Psoas muscle (tissue), 8 donors: ENCODE results near the gene HDAC5. TPM values are rescaled to one million over a fixed set of nuclear protein-coding genes. Genes with fewer than 3 reads are reported as not detected.
"Not testable (repeated sequence)": the region's sequence is repeated elsewhere in the genome, so short reads cannot be mapped to it uniquely, and the experiment has no call there.

ENCODE experiments used
- ATAC-seq, 4 donors: fragments of 200-7000 bp; cut with Tn5 transposase; one replicate each; pipeline ENCODE4 v1.9.1; 2020; ENCODE audit warnings: moderate library complexity in 3 of 4, mild to moderate bottlenecking in 2 of 4
- DNase-seq, 2 donors: peaks; one replicate each; pipeline ENCODE4 v3.0.0-alpha.2; 2020
- H3K27ac ChIP-seq: fragments of 200-600 bp; one replicate; pipeline ENCODE4 v1.8.0; 2022
- H3K27me3 ChIP-seq, 3 donors: fragments of 200-600 bp in 1 of 3; one replicate each; pipeline versions ENCODE4 v1.6.1 to v1.8.0; 2013 to 2022; ENCODE audit warnings: low read length in 2 of 3, mild to moderate bottlenecking in 2 of 3, moderate library complexity in 1 of 3; ENCODE audit not compliant: insufficient read depth in 3 of 3
- H3K36me3 ChIP-seq, 2 donors: fragments of 200-600 bp in 1 of 2; one replicate each; pipeline versions ENCODE4 v1.6.1 to v1.8.0; 2013 to 2022; ENCODE audit warnings: low read depth in 1 of 2, mild to moderate bottlenecking in 1 of 2, moderate library complexity in 1 of 2; ENCODE audit not compliant: insufficient read depth in 1 of 2
- H3K4me1 ChIP-seq: fragments of 200-600 bp; one replicate; pipeline ENCODE4 v1.8.0; 2022
- H3K4me3 ChIP-seq: fragments of 200-600 bp; one replicate; pipeline ENCODE4 v1.8.0; 2022; ENCODE audit warnings: mild to moderate bottlenecking
- H3K9me3 ChIP-seq: fragments of 200-600 bp; one replicate; pipeline ENCODE4 v1.8.0; 2022
- WGBS, 3 donors: extraction: QIAGEN DNeasy Blood & Tissue Kit; methylation state at CpG; one replicate each; pipeline versions ENCODE4 v1.1.6 to v1.1.7; 2013; 5-methylcytosine and 5-hydroxymethylcytosine counted together
- intact Hi-C, 2 donors: fragments of 100-400 bp; cut with DNase I; formaldehyde crosslinking; loops; one replicate each; pipeline versions ENCODE4 v1.11.0 to v1.14.2; 2022
- polyA plus RNA-seq, 3 donors: library from polyadenylated mRNA; stranded (reverse); fragments of 200-250 nt; gene quantifications; one replicate each; pipeline ENCODE4 v1.2.3, GENCODE V29; 2013
- total RNA-seq, 4 donors: library from RNA; stranded (reverse); fragmentation: NEBNext Ultra II Directional in 2 of 4; extraction: Animal tissue kit (Norgen Biotek cat#: 25700) in 2 of 4; gene quantifications; one replicate each; pipeline versions ENCODE4 v1.2.1 to v1.2.4, GENCODE V29; 2021 to 2023
- TF ChIP-seq, protein P1 (sequence below): fragments of 200-600 bp; IDR thresholded peaks from one replicate; pipeline ENCODE4 v1.8.0; 2022; ENCODE audit warnings: antibody characterized with exemption
- donor health status: healthy with polysubstance abuse.
- donor health status: DM: no; HTN: no; CAD: no; lungs with moderate emphysema.
- donor health status: Bipolar disorder and iron deficiency.
- donor health status: healthy.
- donor health status: DM: yes; HTN: yes; CAD: no.
- donor health status: DM: no; HTN: no; CAD: no.
- donor health status: DM: no; HTN: no; CAD: no.
- donor health status: DM: yes; HTN: yes; CAD: no.

HDAC5 gene
- total and polyA plus RNA-seq, 7 donors, result 8.8 to 75.6 (median 35.8) TPM

DNA sequence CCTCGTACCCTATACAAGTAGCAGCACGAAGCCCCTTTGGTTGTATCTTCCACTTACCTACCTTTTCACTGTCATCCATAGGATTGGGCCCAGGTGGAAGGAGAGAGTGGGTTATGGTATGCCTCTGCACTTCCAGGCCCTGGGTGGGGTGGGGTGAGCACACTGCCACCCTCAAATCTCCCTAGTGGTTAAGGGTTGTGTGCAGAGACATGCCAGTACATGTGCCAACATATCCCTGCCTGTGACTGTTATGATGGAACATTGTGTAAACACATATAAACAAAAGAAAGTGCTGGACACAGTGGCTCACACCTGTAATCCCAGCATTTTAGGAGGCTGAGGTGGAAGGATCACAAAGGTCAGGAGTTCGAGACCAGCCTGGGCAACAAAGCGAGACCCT lies 29.4 kb upstream of the HDAC5 start:
- no peaks in the 10 kb centered on the region for H3K27me3 ChIP-seq
- ATAC-seq, result no peak
- no peaks in the 10 kb centered on the region for H3K9me3 ChIP-seq
- intact Hi-C loops, result no loop called here
- no peak for DNase-seq
- H3K4me1 ChIP-seq, result peaks cover 3% of the 10 kb centered on the region
- TF ChIP-seq, protein P1, sequence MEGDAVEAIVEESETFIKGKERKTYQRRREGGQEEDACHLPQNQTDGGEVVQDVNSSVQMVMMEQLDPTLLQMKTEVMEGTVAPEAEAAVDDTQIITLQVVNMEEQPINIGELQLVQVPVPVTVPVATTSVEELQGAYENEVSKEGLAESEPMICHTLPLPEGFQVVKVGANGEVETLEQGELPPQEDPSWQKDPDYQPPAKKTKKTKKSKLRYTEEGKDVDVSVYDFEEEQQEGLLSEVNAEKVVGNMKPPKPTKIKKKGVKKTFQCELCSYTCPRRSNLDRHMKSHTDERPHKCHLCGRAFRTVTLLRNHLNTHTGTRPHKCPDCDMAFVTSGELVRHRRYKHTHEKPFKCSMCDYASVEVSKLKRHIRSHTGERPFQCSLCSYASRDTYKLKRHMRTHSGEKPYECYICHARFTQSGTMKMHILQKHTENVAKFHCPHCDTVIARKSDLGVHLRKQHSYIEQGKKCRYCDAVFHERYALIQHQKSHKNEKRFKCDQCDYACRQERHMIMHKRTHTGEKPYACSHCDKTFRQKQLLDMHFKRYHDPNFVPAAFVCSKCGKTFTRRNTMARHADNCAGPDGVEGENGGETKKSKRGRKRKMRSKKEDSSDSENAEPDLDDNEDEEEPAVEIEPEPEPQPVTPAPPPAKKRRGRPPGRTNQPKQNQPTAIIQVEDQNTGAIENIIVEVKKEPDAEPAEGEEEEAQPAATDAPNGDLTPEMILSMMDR, result no peak
- no peaks in the 10 kb centered on the region for H3K36me3 ChIP-seq
- 97 to 100% (median 98%) methylated on average over 4 of the region's 4 CpGs for WGBS, 3 donors
- no peak overlapping the region for H3K4me3 ChIP-seq
- no peak overlapping the region for H3K27ac ChIP-seq

DNA sequence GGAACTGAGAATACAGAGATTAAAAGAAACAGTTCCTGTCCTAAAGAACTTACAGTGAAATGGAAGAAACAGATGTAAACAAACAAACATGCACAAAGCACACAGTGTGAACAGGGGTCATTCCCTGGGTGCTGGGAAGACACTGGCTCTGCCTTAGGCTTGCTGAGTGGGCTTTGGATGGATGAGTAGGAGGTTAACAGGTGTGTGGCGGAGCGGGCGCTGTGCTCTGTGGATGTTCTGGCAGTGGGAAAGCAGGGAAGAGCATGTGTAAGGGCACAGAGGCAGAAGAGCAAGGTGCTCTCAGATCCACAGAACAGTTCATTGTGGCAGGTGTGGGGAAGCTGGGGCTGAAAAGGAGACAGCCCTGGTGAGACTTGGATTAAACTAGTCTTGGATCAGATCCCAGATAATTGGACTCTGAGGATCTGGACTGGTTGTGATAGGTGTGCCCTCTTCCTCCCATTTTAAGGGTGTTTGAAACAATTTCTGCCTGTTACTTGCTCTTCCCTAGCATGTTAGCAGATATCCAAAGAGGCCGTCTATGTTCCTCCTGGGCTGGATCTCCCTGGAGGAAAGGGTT lies 26.4 kb upstream of the HDAC5 start:
- Histone ChIP-seq H3K27ac (no peak overlapping the region), H3K9me3 (no peaks in the 10 kb centered on the region), H3K27me3 (no peaks in the 10 kb centered on the region), H3K4me3 (no peak overlapping the region), H3K4me1 (peaks cover 22% of the 10 kb centered on the region), H3K36me3 (no peaks in the 10 kb centered on the region)
- 88 to 94% (median 90%) methylated on average over 4 of the region's 4 CpGs for WGBS, 3 donors
- TF ChIP-seq, protein P1, result no peak
- intact Hi-C loops, result no loop called here
- no peak for DNase-seq
- no peak for ATAC-seq

DNA sequence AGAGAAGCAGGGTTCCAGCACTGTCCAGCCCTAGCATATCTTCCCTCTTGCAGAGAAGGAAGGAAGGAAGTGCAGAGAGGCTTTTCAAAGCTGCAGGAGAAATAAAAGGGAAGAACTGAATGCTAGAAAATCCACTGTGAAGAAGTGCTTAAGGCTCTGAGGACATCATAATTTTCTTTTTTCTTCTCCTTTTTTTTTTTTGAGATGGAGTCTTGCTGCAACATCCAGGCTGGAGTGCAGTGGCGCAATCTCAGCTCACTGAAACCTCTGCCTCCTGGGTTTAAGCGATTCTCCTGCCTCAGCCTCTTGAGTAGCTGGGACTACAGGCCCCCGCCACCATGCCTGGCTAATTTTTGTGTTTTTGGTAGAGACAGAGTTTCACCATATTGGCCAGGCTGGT lies 25.6 kb upstream of the HDAC5 start:
- H3K36me3 ChIP-seq, H3K9me3 ChIP-seq, H3K27me3 ChIP-seq, ATAC-seq, H3K4me3 ChIP-seq, intact Hi-C loops, H3K27ac ChIP-seq, DNase-seq: not testable (repeated sequence)
- peaks cover 23% of the 10 kb centered on the region for H3K4me1 ChIP-seq
- 93 to 97% (median 94%) methylated on average over 3 of the region's 3 CpGs for WGBS, 3 donors

DNA sequence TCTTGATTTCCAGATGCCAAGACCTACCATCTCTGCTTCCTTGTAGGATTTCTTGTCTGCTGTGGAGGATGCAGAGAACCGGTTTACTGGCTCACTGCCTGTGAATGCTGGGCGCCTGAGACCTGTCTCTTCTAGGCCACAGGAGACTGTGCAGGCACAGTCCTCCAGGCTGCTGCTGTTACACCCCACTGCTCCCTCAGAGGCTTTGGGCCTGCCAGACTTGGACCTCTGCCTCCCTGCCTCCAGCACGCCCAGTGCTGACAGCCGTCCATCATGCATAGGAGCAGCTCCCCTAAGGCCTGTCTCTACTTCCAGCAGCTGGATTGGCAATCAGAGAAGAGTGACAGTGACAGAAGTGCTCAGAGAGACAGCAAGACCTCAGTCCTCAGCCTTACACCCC lies 24.4 kb upstream of the HDAC5 start:
- Histone ChIP-seq H3K36me3 (no peaks in the 10 kb centered on the region), H3K4me1 (peaks cover 23% of the 10 kb centered on the region), H3K27ac (no peak overlapping the region), H3K4me3 (no peak overlapping the region), H3K9me3 (no peaks in the 10 kb centered on the region), H3K27me3 (no peaks in the 10 kb centered on the region)
- 32 to 51% (median 49%) methylated on average over 4 of the region's 4 CpGs for WGBS, 3 donors
- intact Hi-C loops, result no loop called here
- TF ChIP-seq, protein P1, result no peak
- DNase-seq, result no peak
- ATAC-seq, result peak; percentile 52 to 84 (median 76)

DNA sequence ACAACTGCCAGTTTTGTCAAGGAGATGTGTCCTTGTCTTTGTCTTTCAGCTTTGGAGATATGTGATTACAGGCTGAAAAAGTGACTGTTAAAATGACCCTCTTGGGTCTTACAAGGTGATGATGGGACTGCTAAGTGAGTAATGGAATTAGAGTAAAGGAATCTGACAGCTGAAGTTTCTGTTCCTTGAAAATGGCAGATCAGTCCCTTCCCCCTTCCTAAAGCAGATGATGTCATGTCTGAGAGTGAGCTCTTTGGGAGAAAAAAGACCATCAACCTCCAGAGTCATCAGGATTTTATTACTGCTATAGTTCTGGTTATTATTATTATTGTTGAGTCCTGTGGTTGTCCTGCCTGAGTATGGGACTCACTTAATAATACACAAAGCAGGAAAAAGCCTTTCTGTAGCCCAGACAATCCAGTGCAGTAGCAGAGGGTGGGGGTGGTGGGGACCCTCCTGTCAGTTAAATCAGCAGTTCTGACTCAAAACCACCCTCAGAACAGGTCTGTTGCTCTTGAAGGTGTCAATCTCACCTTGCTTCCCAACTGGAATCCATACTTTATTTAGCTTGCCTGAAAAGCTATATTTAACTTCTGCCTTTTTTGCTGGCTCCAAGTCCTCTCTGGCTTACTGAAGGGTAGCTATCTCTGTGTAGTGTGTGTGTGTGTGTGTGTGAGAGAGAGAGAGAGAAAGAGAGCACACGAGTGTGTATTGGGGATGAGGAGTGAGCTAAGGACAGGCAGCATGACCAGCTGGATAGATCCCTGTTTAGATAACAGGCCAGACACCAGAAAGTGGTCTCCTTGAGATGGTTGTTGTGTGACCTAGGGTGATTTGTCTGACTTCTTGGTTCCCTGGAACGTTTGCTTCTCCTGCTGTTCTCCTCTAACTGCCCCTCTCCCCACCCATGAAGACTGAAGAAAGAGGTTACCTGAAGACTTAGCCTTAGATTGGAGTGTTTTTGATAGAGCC lies 23.2 kb upstream of the HDAC5 start:
- Histone ChIP-seq H3K36me3 (no peaks in the 10 kb centered on the region), H3K4me3 (no peak overlapping the region), H3K9me3 (no peaks in the 10 kb centered on the region), H3K27me3 (no peaks in the 10 kb centered on the region), H3K4me1 (peaks cover 23% of the 10 kb centered on the region), H3K27ac (peak overlapping the region; percentile 50)
- TF ChIP-seq, protein P1, result no peak
- 10 to 35% (median 21%) methylated on average over 2 of the region's 2 CpGs for WGBS, 3 donors
- intact Hi-C loops, result no loop called here
- peak in 2 of 4 donors; percentile 58 for ATAC-seq
- no peak for DNase-seq
